ENCODE results near the gene LMO3.

The LMO3 gene

DNA sequence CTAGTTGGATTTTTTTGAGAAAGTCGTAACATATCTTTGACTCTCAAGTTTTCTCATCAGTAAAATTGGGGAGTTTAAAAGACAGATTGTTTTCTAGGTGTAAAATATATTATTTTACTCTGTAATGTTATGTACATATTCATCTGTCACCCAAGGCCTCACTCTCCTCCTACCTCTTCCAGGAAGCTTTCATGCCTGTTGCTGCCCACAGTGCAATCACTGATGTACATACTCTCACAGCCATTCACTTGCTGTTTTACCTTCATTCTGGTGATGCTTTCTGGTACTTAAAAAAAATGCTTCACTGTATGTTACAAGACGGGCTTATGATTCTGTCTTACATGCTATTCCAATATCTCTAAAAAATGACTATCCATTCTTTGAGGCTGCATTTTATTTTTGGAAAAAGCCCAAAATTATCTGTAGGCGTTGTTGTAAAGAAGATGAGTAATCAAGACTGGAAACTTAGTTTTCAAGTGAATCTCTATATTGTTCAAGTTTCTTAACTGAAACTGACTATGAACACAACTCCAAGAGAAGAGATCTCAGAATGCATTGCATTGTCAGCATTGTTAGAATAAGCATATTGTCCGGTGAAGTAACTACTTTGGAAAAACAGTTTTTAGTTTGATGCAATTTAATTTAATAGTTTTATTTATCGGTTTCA is 82.5 kb downstream of the LMO3 start:
- Histone ChIP-seq H3K9ac (ENCODE audit: low read depth, low read length, poor library complexity, severe bottlenecking) (no peak overlapping the region), H3K4me3 (ENCODE audit: low read length, poor library complexity, severe bottlenecking) (no peak overlapping the region), H3K9me3 (ENCODE audit: insufficient read depth, low read depth, low read length) (no peaks in the 10 kb centered on the region), H3K4me2 (ENCODE audit: low read depth, low read length, poor library complexity, severe bottlenecking) (no peak overlapping the region), H2AFZ (ENCODE audit: low read length) (no peak overlapping the region), H3K79me2 (ENCODE audit: insufficient read depth, low read length) (no peaks in the 10 kb centered on the region), H3K36me3 (ENCODE audit: insufficient read depth, low read length) (no peaks in the 10 kb centered on the region), H3K4me1 (ENCODE audit: insufficient read depth, low read length, poor library complexity, severe bottlenecking) (no peaks in the 10 kb centered on the region), H3F3A (ENCODE audit: low read depth) (no peaks in the 10 kb centered on the region), H4K20me1 (ENCODE audit: insufficient read depth, low read length, poor library complexity, severe bottlenecking) (no peaks in the 10 kb centered on the region), H3K27me3 (ENCODE audit: insufficient read depth, low read length, poor library complexity, severe bottlenecking) (no peaks in the 10 kb centered on the region), H3K9me2 (replicated peaks; ENCODE audit: low read depth, low read length) (no peaks in the 10 kb centered on the region)
- TF ChIP-seq, protein P1, sequence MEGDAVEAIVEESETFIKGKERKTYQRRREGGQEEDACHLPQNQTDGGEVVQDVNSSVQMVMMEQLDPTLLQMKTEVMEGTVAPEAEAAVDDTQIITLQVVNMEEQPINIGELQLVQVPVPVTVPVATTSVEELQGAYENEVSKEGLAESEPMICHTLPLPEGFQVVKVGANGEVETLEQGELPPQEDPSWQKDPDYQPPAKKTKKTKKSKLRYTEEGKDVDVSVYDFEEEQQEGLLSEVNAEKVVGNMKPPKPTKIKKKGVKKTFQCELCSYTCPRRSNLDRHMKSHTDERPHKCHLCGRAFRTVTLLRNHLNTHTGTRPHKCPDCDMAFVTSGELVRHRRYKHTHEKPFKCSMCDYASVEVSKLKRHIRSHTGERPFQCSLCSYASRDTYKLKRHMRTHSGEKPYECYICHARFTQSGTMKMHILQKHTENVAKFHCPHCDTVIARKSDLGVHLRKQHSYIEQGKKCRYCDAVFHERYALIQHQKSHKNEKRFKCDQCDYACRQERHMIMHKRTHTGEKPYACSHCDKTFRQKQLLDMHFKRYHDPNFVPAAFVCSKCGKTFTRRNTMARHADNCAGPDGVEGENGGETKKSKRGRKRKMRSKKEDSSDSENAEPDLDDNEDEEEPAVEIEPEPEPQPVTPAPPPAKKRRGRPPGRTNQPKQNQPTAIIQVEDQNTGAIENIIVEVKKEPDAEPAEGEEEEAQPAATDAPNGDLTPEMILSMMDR (conservative IDR thresholded peaks at IDR 0.05; ENCODE audit: low read length) = no peak
- no peak for TF ChIP-seq EZH2phosphoT487 (IDR thresholded peaks at IDR 0.05; ENCODE audit: borderline replicate concordance)

DNA sequence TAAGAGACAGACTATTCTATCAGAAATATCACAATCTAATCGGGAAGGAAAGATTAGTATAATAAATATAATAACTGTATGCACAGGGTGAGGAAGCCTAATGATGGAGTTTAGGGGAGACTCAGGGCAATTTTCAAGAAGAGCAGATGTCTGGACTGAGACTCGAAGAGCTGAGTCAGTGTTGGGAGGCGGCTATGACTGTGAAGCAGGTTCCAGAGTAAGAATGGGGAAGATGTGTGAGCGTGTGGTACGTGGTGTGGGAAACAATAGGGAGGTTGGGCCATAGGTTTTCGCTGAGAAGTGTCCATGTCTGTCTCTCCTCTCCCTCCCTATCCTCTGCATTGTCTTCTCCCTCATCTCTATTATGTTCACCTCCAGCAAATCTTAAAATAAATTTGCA is 85.6 kb downstream of the LMO3 start:
- H3K4me1 ChIP-seq (ENCODE audit: insufficient read depth, low read length, poor library complexity, severe bottlenecking) = no peaks in the 10 kb centered on the region
- H3K9ac ChIP-seq (ENCODE audit: low read depth, low read length, poor library complexity, severe bottlenecking) = no peak overlapping the region
- no peaks in the 10 kb centered on the region for H3F3A ChIP-seq (ENCODE audit: low read depth)
- no peaks in the 10 kb centered on the region for H4K20me1 ChIP-seq (ENCODE audit: insufficient read depth, low read length, poor library complexity, severe bottlenecking)
- no peaks in the 10 kb centered on the region for H3K36me3 ChIP-seq (ENCODE audit: insufficient read depth, low read length)
- no peaks in the 10 kb centered on the region for H3K79me2 ChIP-seq (ENCODE audit: insufficient read depth, low read length)
- H3K4me3 ChIP-seq (ENCODE audit: low read length, poor library complexity, severe bottlenecking) = no peak overlapping the region
- no peaks in the 10 kb centered on the region for H3K9me2 ChIP-seq (replicated peaks; ENCODE audit: low read depth, low read length)
- TF ChIP-seq EZH2phosphoT487 (IDR thresholded peaks at IDR 0.05; ENCODE audit: borderline replicate concordance) = no peak
- TF ChIP-seq, protein P1 (conservative IDR thresholded peaks at IDR 0.05; ENCODE audit: low read length) = no peak
- H2AFZ ChIP-seq (ENCODE audit: low read length) = no peak overlapping the region
- H3K4me2 ChIP-seq (ENCODE audit: low read depth, low read length, poor library complexity, severe bottlenecking) = no peak overlapping the region
- no peaks in the 10 kb centered on the region for H3K9me3 ChIP-seq (ENCODE audit: insufficient read depth, low read depth, low read length)
- no peaks in the 10 kb centered on the region for H3K27me3 ChIP-seq (ENCODE audit: insufficient read depth, low read length, poor library complexity, severe bottlenecking)

DNA sequence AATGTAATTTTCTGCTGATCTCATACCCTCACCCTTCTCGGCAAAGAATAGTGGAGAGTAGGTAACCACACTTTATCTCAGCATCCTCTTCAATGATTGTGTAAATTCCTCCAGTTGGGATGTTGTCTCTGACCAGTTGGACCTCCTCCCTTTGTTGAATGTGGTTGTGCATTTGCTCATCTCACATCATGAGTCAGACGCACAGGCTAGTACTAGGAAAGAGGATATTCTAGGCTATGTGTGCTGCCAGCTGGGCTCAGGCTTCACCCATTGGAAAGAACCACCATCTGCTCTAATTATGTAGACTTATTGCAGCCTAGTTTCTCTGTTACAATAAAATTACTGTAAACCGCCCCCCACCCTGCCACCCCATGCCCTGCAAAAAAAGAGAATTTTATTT is 90.3 kb downstream of the LMO3 start:
- no peak overlapping the region for H2AFZ ChIP-seq (ENCODE audit: low read length)
- H3K27me3 ChIP-seq (ENCODE audit: insufficient read depth, low read length, poor library complexity, severe bottlenecking) = no peaks in the 10 kb centered on the region
- H3K4me2 ChIP-seq (ENCODE audit: low read depth, low read length, poor library complexity, severe bottlenecking) = no peak overlapping the region
- H3K4me3 ChIP-seq (ENCODE audit: low read length, poor library complexity, severe bottlenecking) = no peak overlapping the region
- H3K79me2 ChIP-seq (ENCODE audit: insufficient read depth, low read length) = no peaks in the 10 kb centered on the region
- no peaks in the 10 kb centered on the region for H4K20me1 ChIP-seq (ENCODE audit: insufficient read depth, low read length, poor library complexity, severe bottlenecking)
- H3K4me1 ChIP-seq (ENCODE audit: insufficient read depth, low read length, poor library complexity, severe bottlenecking) = no peaks in the 10 kb centered on the region
- H3K9me3 ChIP-seq (ENCODE audit: insufficient read depth, low read depth, low read length) = no peaks in the 10 kb centered on the region
- H3K36me3 ChIP-seq (ENCODE audit: insufficient read depth, low read length) = no peaks in the 10 kb centered on the region
- TF ChIP-seq, protein P1 (conservative IDR thresholded peaks at IDR 0.05; ENCODE audit: low read length) = no peak
- no peak for TF ChIP-seq EZH2phosphoT487 (IDR thresholded peaks at IDR 0.05; ENCODE audit: borderline replicate concordance)
- H3K9me2 ChIP-seq (replicated peaks; ENCODE audit: low read depth, low read length) = no peaks in the 10 kb centered on the region
- H3F3A ChIP-seq (ENCODE audit: low read depth) = no peaks in the 10 kb centered on the region
- H3K9ac ChIP-seq (ENCODE audit: low read depth, low read length, poor library complexity, severe bottlenecking) = no peak overlapping the region

All from Loucy (cell line).